ENCODE results near the gene ZFP36L1.

ZFP36L1 gene

DNA sequence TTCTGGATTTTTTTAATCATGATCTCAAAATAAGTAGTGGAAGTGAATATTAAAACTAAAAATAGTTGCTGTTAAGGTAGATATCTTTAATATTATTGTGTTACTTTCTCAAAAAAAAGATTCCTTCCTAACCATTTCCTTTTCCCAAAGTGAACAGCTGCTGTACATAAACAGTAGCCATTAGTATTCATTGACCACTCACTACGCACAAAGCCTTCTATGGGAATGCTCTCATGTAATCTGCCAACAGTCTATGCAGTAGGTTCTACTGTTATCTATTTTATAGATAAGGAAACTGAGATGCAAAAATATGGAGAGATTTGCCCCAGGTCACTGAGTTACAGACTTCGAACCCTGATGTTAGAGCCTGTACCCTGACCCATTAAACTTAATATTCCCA lies 32.1 kb downstream of the ZFP36L1 start:
- no peak for TF ChIP-seq ZNF70 (CRISPR knock-in tag; IDR thresholded peaks at IDR 0.05)
- no peak for TF ChIP-seq ZC3H10 (CRISPR knock-in tag; IDR thresholded peaks at IDR 0.05)
- no peak for TF ChIP-seq CSDC2 (CRISPR knock-in tag; IDR thresholded peaks at IDR 0.05)
- TF ChIP-seq RARB (CRISPR knock-in tag; IDR thresholded peaks at IDR 0.05) = no peak
- no peak for TF ChIP-seq CREB5 (CRISPR knock-in tag; IDR thresholded peaks at IDR 0.05; ENCODE audit: low read depth)
- TF ChIP-seq, protein P1, sequence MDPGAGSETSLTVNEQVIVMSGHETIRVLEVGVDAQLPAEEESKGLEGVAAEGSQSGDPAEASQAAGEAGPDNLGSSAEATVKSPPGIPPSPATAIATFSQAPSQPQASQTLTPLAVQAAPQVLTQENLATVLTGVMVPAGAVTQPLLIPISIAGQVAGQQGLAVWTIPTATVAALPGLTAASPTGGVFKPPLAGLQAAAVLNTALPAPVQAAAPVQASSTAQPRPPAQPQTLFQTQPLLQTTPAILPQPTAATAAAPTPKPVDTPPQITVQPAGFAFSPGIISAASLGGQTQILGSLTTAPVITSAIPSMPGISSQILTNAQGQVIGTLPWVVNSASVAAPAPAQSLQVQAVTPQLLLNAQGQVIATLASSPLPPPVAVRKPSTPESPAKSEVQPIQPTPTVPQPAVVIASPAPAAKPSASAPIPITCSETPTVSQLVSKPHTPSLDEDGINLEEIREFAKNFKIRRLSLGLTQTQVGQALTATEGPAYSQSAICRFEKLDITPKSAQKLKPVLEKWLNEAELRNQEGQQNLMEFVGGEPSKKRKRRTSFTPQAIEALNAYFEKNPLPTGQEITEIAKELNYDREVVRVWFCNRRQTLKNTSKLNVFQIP (CRISPR knock-in tag; IDR thresholded peaks at IDR 0.05; ENCODE audit: borderline replicate concordance, low read depth) = no peak
- TF ChIP-seq, protein P2, sequence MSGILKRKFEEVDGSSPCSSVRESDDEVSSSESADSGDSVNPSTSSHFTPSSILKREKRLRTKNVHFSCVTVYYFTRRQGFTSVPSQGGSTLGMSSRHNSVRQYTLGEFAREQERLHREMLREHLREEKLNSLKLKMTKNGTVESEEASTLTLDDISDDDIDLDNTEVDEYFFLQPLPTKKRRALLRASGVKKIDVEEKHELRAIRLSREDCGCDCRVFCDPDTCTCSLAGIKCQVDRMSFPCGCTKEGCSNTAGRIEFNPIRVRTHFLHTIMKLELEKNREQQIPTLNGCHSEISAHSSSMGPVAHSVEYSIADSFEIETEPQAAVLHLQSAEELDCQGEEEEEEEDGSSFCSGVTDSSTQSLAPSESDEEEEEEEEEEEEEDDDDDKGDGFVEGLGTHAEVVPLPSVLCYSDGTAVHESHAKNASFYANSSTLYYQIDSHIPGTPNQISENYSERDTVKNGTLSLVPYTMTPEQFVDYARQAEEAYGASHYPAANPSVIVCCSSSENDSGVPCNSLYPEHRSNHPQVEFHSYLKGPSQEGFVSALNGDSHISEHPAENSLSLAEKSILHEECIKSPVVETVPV (CRISPR knock-in tag; IDR thresholded peaks at IDR 0.05) = no peak
- no peak for TF ChIP-seq ZFP30 (CRISPR knock-in tag; IDR thresholded peaks at IDR 0.05)
- TF ChIP-seq ARNTL (CRISPR knock-in tag; IDR thresholded peaks at IDR 0.05; ENCODE audit: borderline replicate concordance, low read depth) = no peak
- TF ChIP-seq ESRRG (CRISPR knock-in tag; IDR thresholded peaks at IDR 0.05) = no peak
- no peak for TF ChIP-seq ZFP3 (CRISPR knock-in tag; IDR thresholded peaks at IDR 0.05)
- no peak for TF ChIP-seq SNAI2 (CRISPR knock-in tag; IDR thresholded peaks at IDR 0.05)
- TF ChIP-seq TCF4 (CRISPR knock-in tag; IDR thresholded peaks at IDR 0.05; ENCODE audit: borderline replicate concordance) = no peak
- TF ChIP-seq OSR1 (CRISPR knock-in tag; IDR thresholded peaks at IDR 0.05) = no peak
- no peak for TF ChIP-seq PPARA (CRISPR knock-in tag; IDR thresholded peaks at IDR 0.05; ENCODE audit: borderline replicate concordance)
- no peak for TF ChIP-seq GLIS3 (CRISPR knock-in tag; IDR thresholded peaks at IDR 0.05)
- no peak for TF ChIP-seq ZNF8 (CRISPR knock-in tag; IDR thresholded peaks at IDR 0.05)
- TF ChIP-seq ZNF565 (CRISPR knock-in tag; conservative IDR thresholded peaks at IDR 0.05; ENCODE audit: low read depth) = no peak
- no peak for ATAC-seq

DNA sequence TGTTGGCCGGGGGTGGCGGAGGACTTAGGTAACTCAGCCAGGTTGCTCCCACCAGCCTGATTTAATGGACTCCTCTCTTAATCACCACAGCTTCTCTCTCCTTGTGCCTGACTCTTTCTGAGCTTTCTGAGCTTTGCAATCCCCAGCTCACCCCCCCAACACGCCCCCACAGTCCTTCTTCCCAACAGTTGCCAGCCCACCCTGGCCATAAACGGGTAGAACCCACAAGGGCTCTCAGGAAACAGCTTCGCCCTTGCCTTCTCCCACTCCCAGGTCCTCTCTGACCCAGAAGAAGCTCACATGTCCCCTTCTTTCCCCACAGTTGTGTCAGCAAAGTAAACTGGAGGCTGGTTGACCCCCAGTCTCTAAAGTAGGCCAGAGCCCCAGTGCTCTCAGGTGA lies 32.9 kb downstream of the ZFP36L1 start:
- ATAC-seq = no peak
- TF ChIP-seq PPARA (CRISPR knock-in tag; IDR thresholded peaks at IDR 0.05; ENCODE audit: borderline replicate concordance) = no peak
- no peak for TF ChIP-seq ZNF565 (CRISPR knock-in tag; conservative IDR thresholded peaks at IDR 0.05; ENCODE audit: low read depth)
- no peak for TF ChIP-seq GLIS3 (CRISPR knock-in tag; IDR thresholded peaks at IDR 0.05)
- TF ChIP-seq SNAI2 (CRISPR knock-in tag; IDR thresholded peaks at IDR 0.05) = no peak
- no peak for TF ChIP-seq RARB (CRISPR knock-in tag; IDR thresholded peaks at IDR 0.05)
- TF ChIP-seq ZC3H10 (CRISPR knock-in tag; IDR thresholded peaks at IDR 0.05) = no peak
- TF ChIP-seq, protein P2 (CRISPR knock-in tag; IDR thresholded peaks at IDR 0.05) = no peak
- TF ChIP-seq, protein P1 (CRISPR knock-in tag; IDR thresholded peaks at IDR 0.05; ENCODE audit: borderline replicate concordance, low read depth) = no peak
- TF ChIP-seq, protein P3, sequence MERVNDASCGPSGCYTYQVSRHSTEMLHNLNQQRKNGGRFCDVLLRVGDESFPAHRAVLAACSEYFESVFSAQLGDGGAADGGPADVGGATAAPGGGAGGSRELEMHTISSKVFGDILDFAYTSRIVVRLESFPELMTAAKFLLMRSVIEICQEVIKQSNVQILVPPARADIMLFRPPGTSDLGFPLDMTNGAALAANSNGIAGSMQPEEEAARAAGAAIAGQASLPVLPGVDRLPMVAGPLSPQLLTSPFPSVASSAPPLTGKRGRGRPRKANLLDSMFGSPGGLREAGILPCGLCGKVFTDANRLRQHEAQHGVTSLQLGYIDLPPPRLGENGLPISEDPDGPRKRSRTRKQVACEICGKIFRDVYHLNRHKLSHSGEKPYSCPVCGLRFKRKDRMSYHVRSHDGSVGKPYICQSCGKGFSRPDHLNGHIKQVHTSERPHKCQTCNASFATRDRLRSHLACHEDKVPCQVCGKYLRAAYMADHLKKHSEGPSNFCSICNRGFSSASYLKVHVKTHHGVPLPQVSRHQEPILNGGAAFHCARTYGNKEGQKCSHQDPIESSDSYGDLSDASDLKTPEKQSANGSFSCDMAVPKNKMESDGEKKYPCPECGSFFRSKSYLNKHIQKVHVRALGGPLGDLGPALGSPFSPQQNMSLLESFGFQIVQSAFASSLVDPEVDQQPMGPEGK (CRISPR knock-in tag; IDR thresholded peaks at IDR 0.05; ENCODE audit: borderline replicate concordance) = no peak
- TF ChIP-seq ZFP3 (CRISPR knock-in tag; IDR thresholded peaks at IDR 0.05) = no peak
- TF ChIP-seq, protein P4, sequence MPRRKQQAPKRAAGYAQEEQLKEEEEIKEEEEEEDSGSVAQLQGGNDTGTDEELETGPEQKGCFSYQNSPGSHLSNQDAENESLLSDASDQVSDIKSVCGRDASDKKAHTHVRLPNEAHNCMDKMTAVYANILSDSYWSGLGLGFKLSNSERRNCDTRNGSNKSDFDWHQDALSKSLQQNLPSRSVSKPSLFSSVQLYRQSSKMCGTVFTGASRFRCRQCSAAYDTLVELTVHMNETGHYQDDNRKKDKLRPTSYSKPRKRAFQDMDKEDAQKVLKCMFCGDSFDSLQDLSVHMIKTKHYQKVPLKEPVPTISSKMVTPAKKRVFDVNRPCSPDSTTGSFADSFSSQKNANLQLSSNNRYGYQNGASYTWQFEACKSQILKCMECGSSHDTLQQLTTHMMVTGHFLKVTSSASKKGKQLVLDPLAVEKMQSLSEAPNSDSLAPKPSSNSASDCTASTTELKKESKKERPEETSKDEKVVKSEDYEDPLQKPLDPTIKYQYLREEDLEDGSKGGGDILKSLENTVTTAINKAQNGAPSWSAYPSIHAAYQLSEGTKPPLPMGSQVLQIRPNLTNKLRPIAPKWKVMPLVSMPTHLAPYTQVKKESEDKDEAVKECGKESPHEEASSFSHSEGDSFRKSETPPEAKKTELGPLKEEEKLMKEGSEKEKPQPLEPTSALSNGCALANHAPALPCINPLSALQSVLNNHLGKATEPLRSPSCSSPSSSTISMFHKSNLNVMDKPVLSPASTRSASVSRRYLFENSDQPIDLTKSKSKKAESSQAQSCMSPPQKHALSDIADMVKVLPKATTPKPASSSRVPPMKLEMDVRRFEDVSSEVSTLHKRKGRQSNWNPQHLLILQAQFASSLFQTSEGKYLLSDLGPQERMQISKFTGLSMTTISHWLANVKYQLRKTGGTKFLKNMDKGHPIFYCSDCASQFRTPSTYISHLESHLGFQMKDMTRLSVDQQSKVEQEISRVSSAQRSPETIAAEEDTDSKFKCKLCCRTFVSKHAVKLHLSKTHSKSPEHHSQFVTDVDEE (CRISPR knock-in tag; IDR thresholded peaks at IDR 0.05) = no peak
- TF ChIP-seq ZFP30 (CRISPR knock-in tag; IDR thresholded peaks at IDR 0.05) = no peak

All from SK-N-SH treated with all-trans-retinoic acid at 6 μM for 48 hours (cell line).